Measurements from ENCODE around the gene SRP14. TPM values are rescaled to one million over a fixed set of nuclear protein-coding genes. Genes with fewer than 3 reads are reported as not detected.

The SRP14 gene
- total and polyA plus RNA-seq, 9 of the 15 experiments (the other 6 are each of a cell fraction or from before 2014, with no cell fraction given) = 161 to 1,097 (median 402) TPM

DNA sequence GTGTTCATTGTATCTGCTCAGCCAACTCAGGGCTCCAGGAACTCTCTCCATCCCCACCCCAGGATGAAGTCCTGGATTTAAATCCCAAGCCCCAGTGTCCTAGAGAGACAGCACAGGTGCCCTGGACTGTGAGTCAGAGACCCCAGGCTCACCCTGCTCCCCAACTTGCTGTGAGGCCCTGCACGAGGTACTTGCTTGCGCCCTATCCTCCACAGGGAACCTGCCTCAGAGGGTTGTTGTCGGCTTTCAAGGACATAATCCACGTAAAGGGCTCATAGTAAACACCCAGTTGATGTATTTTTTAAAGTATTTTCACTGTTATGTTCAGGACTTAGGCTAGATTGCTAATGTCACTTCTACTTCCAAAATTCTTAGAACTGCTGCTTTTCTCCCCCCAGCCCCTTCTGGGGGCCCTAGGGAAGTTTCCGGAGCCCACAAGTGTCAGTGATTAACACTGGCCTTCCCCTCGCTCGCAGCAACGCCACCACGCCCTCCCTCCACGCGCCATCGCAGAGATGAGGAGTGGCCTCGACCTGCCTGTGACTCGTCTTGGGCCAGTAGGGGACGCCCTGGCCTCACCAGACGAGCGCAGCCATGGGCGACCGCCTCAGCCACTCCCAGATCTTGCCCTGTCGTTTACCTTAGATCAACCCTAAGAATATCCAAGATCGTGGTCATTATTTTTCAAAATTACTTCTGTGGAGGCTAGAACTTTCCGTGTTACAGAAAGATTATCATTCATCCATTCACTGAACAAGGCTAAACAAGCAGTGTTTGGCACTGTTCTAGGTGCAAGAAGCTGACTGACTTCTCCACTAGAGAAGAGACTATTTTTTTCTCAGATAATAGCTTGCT, 6.0 kb upstream of the SRP14 start (continued):
- TF ChIP-seq SAFB (IDR thresholded peaks at IDR 0.05; ENCODE audit: borderline replicate concordance, low read depth, low read length) (peak; percentile 74; the same call in 1 of the 2 replicates), LEF1 (IDR thresholded peaks at IDR 0.05) (no peak)
- TF ChIP-seq, protein P1, sequence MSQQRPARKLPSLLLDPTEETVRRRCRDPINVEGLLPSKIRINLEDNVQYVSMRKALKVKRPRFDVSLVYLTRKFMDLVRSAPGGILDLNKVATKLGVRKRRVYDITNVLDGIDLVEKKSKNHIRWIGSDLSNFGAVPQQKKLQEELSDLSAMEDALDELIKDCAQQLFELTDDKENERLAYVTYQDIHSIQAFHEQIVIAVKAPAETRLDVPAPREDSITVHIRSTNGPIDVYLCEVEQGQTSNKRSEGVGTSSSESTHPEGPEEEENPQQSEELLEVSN (IDR thresholded peaks at IDR 0.05; ENCODE audit: borderline replicate concordance in 1 of 2, extremely low read depth in 1 of 2, insufficient read depth in 1 of 2, insufficient read length in 1 of 2, low read depth in 1 of 2, low read length in 1 of 2, poor library complexity in 1 of 2, severe bottlenecking in 1 of 2) = peak; percentile 24 to 45
- TF ChIP-seq, protein P2, sequence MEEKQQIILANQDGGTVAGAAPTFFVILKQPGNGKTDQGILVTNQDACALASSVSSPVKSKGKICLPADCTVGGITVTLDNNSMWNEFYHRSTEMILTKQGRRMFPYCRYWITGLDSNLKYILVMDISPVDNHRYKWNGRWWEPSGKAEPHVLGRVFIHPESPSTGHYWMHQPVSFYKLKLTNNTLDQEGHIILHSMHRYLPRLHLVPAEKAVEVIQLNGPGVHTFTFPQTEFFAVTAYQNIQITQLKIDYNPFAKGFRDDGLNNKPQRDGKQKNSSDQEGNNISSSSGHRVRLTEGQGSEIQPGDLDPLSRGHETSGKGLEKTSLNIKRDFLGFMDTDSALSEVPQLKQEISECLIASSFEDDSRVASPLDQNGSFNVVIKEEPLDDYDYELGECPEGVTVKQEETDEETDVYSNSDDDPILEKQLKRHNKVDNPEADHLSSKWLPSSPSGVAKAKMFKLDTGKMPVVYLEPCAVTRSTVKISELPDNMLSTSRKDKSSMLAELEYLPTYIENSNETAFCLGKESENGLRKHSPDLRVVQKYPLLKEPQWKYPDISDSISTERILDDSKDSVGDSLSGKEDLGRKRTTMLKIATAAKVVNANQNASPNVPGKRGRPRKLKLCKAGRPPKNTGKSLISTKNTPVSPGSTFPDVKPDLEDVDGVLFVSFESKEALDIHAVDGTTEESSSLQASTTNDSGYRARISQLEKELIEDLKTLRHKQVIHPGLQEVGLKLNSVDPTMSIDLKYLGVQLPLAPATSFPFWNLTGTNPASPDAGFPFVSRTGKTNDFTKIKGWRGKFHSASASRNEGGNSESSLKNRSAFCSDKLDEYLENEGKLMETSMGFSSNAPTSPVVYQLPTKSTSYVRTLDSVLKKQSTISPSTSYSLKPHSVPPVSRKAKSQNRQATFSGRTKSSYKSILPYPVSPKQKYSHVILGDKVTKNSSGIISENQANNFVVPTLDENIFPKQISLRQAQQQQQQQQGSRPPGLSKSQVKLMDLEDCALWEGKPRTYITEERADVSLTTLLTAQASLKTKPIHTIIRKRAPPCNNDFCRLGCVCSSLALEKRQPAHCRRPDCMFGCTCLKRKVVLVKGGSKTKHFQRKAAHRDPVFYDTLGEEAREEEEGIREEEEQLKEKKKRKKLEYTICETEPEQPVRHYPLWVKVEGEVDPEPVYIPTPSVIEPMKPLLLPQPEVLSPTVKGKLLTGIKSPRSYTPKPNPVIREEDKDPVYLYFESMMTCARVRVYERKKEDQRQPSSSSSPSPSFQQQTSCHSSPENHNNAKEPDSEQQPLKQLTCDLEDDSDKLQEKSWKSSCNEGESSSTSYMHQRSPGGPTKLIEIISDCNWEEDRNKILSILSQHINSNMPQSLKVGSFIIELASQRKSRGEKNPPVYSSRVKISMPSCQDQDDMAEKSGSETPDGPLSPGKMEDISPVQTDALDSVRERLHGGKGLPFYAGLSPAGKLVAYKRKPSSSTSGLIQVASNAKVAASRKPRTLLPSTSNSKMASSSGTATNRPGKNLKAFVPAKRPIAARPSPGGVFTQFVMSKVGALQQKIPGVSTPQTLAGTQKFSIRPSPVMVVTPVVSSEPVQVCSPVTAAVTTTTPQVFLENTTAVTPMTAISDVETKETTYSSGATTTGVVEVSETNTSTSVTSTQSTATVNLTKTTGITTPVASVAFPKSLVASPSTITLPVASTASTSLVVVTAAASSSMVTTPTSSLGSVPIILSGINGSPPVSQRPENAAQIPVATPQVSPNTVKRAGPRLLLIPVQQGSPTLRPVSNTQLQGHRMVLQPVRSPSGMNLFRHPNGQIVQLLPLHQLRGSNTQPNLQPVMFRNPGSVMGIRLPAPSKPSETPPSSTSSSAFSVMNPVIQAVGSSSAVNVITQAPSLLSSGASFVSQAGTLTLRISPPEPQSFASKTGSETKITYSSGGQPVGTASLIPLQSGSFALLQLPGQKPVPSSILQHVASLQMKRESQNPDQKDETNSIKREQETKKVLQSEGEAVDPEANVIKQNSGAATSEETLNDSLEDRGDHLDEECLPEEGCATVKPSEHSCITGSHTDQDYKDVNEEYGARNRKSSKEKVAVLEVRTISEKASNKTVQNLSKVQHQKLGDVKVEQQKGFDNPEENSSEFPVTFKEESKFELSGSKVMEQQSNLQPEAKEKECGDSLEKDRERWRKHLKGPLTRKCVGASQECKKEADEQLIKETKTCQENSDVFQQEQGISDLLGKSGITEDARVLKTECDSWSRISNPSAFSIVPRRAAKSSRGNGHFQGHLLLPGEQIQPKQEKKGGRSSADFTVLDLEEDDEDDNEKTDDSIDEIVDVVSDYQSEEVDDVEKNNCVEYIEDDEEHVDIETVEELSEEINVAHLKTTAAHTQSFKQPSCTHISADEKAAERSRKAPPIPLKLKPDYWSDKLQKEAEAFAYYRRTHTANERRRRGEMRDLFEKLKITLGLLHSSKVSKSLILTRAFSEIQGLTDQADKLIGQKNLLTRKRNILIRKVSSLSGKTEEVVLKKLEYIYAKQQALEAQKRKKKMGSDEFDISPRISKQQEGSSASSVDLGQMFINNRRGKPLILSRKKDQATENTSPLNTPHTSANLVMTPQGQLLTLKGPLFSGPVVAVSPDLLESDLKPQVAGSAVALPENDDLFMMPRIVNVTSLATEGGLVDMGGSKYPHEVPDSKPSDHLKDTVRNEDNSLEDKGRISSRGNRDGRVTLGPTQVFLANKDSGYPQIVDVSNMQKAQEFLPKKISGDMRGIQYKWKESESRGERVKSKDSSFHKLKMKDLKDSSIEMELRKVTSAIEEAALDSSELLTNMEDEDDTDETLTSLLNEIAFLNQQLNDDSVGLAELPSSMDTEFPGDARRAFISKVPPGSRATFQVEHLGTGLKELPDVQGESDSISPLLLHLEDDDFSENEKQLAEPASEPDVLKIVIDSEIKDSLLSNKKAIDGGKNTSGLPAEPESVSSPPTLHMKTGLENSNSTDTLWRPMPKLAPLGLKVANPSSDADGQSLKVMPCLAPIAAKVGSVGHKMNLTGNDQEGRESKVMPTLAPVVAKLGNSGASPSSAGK (IDR thresholded peaks at IDR 0.05) = peak; percentile 58

All from K562 (cell line).